GM21381 (cell line): ENCODE data around the gene C1QL4.

ENCODE experiments used
- ATAC-seq: cut with Tn5 transposase; IDR thresholded peaks from one replicate; pipeline ENCODE4 v1.9.1; 2021; ENCODE audit warnings: mild to moderate bottlenecking, moderate library complexity; ENCODE audit not compliant: unreplicated experiment

Gene C1QL4

DNA sequence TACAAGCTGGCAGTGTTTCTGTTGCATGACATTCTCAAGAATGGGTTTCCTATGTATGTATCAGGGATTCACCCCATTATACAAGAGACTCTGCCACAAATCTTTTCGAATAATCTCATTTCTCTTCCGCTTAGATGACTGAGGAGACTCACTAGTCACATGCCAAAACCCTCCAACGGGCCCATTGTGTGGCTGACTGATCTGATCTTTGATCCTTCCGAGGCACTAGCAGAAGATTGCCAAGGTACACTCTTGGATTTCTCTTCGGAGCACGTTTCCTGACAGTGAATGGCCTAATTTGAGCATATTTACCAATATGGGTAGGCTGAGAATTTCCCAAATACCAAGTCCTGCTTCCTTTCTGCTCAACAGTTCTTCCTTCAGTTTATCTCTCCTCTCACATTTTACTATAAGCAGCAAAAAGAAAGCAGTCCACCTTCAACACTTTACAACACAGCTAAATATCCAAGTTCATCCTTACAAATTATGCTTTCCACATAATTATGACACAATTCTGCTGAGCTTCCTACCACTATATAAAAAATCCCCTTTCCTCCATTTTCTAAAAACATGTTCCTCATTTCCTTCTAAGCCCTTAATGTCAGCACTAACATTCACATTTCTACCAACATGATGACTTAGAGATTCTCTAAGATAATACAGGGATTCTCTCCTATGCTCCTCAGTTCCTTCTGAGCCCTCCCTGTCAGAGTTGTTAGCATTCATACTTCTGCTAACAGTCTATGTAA is 31.1 kb downstream of the C1QL4 start:
- no peak for ATAC-seq

DNA sequence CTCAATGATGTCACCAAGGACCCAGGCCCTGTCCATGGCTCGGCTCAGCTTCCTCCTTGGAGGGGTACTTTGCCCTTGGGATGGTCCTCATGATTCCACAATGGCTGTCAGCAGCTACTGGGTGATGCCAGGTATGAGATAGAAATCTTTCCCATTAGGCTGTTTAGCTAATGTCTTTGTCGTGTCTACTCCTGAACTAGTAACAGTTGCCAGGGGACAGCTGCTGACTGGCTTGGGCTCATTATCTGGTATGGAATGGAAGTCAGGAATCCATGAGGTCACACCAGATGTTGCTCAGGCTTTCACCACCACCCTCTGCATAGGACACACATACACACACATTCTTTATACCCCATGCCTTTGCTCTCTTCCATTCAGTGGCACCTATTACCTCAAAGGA is 32.8 kb downstream of the C1QL4 start:
- no peak for ATAC-seq

DNA sequence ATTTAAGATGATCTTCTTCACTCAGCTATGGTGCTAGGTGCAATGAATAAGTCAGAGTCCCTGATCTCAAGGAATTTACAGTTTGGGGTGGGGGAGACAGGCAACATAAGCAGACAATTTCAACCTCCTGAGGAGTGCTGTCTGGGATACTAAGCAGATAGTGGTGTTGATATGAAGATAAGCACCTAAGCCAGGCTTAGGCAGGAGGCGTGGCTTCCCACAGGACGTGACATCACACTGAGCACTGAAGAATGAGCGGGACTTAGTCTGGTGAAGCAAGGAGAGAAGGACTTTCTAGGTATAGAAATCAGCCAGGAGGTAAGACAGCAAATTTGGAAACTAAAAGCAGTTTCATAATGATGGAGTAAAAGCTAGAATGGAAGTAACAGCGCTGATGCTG is 35.2 kb downstream of the C1QL4 start:
- no peak for ATAC-seq

DNA sequence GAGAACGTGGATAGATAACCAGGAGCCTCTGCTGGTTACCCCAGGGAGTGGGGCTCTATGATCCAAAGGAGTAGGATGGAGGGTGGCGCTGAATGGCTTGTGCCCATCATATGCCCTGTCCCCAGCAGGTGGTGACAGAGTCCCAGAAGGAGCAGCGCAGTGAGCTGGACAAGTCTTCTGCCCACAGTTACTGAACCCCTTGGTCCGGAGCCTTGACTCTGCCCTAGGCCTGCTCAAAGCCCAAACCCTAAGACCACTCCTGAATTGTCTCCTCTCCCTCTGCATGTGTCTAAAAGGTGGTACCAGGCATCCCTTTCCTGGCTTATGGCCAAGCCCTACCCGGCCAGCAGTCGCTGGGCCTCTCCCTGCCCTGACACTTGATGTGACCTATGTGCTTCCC is 38.8 kb downstream of the C1QL4 start:
- no peak for ATAC-seq

DNA sequence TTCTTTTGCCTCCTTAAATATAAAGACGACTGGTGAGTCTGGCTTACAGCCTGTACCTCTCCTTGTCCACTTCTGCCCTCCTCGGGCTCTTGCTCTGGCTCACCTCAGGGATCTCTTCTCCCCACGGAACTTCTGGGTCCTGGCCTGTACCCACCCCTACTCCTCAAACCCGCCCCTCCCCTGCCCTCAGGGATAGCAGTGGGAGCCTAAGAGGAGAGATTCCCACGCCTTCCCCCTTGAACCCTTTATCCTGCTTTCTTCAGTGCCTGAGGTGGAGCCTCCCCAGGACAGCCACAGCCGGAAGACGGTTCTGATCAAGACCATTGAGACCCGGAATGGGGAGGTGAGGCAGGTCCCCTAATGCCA is 39.3 kb downstream of the C1QL4 start:
- ATAC-seq: no peak

DNA sequence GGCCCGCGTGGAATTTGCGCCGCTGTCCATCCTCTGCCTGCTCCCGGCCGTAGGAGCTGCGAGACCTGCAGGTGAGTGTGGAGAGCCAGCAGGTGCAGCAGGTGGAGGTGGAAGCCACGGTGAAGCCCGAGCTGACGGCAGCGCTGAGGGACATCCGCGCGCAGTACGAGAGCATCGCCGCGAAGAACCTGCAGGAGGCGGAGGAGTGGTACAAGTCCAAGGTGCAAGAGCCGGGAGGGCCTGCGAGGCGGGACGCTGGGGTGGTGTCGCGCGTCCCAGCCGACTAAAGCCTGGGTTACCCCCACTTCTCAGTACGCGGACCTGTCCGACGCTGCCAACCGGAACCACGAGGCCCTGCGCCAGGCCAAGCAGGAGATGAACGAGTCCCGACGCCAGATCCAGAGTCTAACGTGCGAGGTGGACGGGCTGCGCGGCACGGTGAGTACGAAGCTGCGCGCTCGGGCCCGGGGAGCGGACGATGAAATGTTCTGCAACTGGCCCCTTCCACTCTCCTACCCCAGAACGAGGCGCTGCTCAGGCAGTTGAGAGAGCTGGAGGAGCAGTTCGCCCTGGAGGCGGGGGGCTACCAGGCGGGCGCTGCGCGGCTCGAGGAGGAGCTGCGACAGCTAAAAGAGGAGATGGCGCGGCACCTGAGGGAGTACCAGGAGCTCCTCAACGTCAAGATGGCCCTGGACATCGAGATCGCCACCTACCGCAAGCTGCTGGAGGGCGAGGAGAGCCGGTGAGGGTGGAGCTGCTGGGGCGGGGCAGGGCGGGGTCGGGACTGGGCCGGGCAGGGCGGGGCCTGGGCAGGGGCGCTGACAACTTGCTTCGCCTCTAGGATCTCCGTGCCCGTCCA is 39.9 kb downstream of the C1QL4 start:
- no peak for ATAC-seq

DNA sequence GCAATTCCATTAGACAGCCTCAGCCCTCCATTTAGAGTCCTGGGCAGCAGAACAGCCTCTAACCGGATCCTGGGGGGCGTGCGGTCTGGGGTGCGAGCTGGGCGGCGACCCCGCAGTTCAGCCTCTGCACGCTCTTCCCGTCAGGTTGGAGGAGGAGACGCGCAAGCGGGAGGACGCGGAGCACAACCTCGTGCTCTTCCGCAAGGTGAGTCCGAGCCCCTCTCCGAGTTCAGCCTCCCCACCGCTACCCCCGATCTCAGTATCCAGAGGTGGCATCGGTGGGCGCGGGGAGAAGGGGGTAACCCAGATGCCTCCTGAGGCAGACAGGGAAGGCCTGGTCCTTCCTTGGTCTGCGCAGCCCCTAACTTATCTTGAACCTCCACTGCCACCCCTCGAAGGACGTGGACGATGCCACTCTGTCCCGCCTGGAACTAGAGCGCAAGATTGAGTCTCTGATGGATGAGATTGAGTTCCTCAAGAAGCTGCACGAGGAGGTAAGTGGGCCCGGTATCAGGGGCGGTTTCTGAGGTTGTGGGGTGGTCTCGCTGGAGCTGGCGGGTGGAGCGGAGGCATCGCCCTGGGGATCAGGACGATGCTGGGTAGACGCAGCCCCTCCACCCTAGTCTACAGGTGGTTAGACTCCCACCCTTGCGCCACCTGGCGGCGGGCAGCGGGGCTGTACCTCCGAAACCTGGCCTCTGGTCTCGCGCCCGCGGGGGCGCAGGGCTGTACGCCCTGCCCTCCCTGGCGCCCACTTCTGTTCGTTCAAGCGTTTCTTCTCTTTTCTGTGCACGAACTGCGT is 40.8 kb downstream of the C1QL4 start:
- ATAC-seq: no peak

DNA sequence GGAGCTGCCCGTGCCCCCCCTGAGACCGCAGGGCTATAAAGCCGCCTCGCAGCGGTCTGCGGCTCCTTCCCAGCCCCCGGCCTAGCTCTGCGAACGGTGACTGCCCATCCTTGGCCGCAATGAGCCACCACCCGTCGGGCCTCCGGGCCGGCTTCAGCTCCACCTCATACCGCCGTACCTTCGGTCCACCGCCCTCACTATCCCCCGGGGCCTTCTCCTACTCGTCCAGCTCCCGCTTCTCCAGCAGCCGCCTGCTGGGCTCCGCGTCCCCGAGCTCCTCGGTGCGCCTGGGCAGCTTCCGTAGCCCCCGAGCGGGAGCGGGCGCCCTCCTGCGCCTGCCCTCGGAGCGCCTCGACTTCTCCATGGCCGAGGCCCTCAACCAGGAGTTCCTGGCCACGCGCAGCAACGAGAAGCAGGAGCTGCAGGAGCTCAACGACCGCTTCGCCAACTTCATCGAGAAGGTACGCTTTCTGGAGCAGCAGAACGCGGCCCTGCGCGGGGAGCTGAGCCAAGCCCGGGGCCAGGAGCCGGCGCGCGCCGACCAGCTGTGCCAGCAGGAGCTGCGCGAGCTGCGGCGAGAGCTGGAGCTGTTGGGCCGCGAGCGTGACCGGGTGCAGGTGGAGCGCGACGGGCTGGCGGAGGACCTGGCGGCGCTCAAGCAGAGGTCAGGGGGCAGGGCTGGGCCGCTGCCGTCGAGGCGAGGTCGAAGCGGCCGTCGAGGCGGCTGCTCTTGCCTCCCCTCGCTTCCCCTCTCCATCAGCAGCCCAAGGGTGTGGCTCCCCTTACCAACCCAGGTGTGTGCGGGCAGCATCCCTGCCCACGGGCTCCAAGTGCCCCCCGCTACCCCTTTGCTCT is 41.7 kb downstream of the C1QL4 start, which contains the start of gene PRPH:
Gene PRPH (plus strand): TSS at position 66 of the 855 bp plus-strand sequence. CDS start 54 bp downstream, at position 120.
- ATAC-seq: no peak

DNA sequence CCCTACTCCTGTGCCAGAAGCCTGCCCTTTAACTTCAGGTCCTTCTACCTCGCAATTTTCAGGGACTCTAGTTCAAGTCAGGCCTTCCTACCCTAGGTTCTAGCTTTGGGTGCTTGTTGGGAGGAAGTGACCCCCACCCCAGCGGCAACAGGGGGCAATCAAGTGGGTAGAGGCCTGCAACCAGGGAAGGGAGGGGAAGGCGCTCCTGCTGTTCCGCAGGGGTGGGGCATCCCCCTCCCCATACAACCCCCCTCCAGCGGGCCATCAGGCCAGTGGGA is 42.2 kb downstream of the C1QL4 start:
- no peak for ATAC-seq

DNA sequence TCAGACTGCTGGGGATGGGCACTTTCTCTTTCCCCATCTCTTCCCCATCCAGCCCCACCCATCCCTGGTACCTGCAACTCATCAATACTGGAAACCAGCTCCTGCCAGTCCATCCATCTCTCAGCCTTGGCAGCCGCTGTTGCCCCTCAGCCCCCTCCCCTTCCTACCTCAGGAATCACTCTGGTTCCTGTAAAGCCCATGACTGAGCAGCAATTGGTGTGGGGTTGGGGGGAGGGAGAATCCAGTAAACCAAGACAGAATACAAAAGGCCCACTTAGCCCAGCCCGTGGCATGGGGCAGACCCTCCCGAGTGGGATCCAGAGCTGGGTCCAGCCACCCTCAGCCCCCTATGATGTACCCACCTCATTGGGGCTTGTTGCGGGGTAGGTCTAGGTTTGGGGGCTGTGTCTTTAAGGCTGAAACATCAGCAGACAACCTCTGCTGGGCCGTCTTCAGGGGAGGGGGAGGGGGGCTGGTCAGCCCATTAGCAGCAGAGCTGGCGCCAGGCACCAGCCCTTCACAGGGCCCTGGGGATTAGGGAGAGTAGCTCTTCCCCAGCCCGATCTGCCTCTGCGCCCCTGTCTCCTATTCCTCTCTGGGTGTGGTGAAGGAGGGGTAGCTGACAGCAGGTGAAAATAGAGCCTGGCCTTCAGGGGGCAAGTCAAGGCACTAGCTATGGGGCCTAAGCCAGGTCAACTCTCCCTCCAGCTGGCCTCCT is 42.7 kb downstream of the C1QL4 start:
- no peak for ATAC-seq

DNA sequence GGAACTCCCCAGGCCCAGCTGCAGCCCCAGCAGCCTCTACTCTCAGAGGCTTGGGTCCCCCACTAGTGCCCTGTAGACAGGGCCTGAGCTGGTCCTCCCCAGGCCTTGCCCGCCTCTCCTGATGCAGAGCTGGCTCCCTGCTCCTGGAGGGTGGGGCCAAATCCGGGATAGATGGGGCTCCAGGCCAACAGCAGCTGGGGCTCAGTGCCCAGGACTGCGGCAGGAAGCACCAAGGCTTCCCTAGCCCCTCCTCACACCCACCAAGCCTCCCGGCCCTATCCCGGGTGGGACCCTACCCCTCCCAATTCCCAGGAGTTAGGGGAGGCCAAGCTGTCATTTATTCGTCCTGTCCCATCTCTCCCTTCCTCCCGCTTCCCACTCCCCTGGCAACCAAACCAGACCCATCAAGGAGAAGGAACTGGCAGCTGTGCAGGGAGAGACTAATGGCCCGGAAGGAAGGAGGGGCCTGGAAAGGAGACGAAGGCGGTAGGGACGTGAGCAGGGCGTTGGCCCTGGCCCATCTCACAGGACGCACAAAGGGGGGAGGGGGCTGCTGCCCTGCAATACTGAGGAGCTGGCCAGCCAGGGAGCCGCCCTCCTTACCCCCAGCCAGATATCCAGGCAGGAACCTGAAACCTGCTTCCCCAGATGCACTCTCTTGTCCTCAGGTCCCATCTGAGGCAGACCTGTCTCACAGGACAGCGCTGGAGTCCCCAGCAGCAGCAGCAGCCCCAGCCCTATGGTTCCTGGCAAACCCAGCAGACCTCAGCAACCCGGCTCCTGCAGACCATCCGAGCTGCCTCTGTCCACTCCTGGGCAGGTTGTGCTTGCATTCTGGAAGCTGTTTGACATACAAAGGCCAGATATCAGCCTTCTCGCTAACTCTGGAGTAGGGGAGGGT is 43.7 kb downstream of the C1QL4 start:
- ATAC-seq: no peak

DNA sequence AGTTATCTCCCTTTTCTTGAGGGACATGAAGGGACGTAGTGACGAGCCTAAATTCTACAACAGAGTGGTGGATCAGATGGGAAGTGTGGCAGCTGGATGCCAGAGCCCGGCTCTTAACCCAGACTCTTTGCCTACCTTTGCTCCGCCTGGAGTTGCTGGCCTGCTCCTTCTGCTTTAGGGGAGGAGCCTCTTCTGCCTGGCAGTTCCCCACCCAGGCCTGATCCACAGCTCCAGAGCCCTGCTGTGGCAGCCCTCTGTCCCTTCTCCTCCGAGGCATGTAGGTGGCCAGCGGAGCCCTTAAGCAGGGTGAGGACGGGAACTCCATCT is 44.3 kb downstream of the C1QL4 start:
- no peak for ATAC-seq

DNA sequence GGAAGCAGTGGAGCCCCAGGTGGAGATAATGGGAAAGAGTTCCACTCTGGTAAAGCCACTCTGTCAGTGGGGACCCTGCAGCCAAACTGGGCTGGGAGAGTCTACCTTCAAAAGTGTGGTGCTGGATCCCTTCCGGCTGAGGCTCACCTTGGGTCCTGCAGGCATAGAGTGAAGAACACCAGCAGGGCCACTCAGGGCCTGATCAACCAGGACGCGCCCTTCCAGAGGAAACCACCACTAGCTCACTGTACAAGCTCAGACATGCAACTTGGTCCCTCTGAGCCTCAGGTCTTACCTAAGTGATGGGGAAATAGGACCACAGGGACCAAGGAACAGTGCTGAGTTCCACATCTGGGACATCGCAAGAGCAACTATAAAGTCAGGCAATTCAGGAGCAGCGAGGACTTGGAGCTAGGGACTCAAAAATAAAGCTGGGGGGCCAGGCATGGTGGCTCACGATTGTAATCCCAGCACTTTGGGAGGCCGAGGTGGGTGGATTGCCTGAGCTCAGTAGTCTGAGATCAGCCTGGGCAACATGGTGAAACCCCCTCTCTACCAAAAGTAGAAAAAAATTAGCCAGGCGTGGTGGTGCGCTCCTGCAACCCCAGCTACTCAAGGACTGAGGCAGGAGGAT is 47.9 kb downstream of the C1QL4 start:
- no peak for ATAC-seq

DNA sequence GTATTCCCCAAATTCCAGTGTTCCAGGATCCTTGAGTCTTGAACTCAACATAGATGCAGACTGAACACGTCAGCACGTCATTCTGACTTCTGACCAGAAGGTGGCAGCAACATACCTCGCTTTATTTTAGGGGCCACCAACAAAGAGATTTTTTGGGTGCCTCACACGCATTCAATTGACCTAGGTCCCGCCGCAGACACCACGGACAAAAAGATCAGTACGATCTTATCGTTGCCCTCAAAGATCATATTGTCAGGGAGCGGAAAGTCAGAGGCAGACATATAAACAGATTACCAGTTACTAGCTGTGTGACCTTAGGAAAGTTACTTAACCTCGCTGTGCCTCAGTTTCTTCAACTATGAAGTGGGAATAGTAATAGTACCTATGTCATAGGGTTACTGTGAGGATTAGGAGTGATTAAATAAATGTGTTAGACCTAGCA is 48.6 kb downstream of the C1QL4 start:
- no peak for ATAC-seq

DNA sequence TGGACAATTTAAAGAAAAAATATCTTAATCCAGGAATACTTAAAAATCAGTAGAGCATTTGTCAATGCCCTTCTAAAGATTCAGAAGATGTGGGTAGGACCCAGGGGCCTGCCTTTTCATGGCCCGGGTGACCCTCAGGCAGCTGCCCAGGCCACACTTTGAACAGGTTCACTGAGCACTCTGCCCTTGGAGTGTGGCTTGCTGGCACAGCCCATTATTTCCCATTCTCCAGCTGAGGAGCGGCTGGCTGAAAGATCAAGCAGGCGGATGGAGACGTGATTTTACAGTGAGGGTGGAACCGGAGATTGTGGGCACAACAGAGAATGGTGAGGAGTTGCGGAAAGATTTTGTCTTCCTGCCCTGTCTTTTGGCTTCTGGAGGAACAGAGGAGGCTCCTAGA is 49.1 kb downstream of the C1QL4 start:
- ATAC-seq: no peak

DNA sequence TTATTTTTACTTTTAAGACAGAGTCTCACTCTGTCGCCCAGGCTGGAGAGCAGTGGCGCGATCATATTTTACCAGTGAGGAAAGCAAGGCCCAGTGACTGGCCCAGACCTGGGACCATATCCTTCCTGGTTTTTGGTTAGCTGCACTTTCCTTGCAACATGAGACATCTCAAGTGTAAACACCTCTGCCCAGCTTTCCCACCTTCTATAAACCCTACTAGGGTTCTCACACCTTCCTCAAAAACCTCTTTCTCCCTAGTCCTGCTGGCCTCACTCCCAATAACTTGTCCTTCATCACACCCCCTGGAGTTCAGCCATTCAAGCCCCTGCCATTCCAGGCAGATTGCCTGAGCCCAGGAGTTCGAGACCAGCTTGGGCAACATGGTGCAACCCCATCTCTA is 52.3 kb downstream of the C1QL4 start:
- no peak for ATAC-seq

DNA sequence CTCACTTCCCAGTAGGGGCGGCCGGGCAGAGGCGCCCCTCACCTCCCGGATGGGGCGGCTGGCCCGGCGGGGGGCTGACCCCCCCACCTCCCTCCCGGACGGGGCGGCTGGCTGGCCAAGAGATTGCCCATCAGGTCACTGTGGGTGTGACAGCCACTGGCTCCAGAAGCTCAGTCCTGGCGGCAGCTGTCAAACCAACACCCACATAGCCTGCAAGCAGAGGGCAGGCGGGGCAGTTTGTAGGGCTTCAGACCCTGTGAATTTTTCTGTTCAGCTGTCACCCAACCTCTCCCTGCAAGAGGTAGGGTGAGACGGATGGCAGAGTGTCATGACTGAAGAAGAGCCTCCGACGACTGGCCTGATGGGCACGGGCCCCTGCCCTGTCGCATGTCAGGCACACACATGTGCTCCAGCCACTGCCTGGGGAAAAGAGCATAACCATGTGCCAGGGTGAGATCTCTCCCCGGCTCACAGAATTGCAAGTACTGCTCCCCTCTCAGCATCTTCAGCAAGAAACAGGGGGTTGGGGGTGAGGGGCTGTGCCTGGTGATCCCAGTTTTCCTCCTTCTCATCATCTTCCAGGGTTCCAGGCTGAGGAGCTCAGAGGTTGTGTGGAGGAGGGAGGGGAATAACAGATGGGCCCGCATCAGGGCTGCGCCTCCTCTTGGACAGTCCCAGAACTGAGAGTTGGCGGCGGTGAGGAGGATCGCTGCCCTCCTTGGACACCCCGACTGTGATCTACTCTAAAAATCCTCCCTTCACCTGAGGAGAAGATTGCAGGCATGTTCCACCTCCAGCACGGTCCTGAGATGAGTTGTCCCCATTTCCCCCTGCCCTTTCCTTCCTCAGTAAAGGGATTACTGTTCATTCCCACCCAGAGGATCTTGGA is 53.2 kb downstream of the C1QL4 start:
- ATAC-seq: no peak
